Measurements from ENCODE around the gene FTSJ3.
"Not testable (repeated sequence)": the region's sequence is repeated elsewhere in the genome, so short reads cannot be mapped to it uniquely, and the experiment has no call there.

Gene FTSJ3

DNA sequence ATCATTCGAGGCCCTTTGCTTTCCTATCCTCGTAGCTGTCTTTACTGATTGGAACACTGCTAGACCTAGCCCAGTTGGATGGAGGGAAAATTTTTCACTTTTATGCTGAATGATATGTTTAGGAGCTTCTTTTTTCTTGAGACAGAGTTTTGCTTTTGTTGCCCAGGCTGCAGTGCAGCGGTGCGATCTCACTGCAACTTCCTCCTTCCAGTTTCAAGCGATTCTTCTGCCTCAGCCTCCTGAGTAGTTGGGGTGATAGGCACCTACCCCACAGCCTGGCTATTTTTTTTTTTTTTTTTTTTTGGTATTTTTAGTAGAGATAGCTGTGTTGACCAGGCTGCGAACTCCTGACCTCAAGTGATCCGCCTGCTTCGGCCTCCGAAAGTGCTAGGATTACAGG, 17.5 kb downstream of the FTSJ3 start:
- no peak overlapping the region for H3K27ac ChIP-seq
- no peak for TF ChIP-seq ZFX (IDR thresholded peaks at IDR 0.05; ENCODE audit: borderline replicate concordance)
- TF ChIP-seq, protein P1, sequence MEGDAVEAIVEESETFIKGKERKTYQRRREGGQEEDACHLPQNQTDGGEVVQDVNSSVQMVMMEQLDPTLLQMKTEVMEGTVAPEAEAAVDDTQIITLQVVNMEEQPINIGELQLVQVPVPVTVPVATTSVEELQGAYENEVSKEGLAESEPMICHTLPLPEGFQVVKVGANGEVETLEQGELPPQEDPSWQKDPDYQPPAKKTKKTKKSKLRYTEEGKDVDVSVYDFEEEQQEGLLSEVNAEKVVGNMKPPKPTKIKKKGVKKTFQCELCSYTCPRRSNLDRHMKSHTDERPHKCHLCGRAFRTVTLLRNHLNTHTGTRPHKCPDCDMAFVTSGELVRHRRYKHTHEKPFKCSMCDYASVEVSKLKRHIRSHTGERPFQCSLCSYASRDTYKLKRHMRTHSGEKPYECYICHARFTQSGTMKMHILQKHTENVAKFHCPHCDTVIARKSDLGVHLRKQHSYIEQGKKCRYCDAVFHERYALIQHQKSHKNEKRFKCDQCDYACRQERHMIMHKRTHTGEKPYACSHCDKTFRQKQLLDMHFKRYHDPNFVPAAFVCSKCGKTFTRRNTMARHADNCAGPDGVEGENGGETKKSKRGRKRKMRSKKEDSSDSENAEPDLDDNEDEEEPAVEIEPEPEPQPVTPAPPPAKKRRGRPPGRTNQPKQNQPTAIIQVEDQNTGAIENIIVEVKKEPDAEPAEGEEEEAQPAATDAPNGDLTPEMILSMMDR (IDR thresholded peaks at IDR 0.05): no peak

DNA sequence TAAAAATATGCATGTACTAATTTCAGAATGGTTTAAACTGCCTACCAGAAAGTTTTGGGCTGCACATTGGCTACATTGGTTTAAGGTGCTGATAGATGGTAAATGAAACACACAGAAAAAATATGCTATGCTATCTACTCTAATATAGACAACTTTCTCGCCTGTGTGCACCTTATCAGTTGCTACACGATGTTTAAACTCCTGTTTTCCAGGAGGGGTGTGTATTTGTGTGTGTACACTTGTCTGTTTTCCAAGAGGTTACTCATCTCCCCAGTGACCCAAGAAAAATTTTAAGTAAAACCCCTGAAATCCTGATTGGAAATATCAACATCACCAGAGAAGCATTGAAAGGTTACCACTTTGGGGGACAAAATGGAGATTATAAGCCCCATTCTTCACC, 21.9 kb downstream of the FTSJ3 start:
- TF ChIP-seq ZFX (IDR thresholded peaks at IDR 0.05; ENCODE audit: borderline replicate concordance): no peak
- H3K27ac ChIP-seq: no peak overlapping the region

DNA sequence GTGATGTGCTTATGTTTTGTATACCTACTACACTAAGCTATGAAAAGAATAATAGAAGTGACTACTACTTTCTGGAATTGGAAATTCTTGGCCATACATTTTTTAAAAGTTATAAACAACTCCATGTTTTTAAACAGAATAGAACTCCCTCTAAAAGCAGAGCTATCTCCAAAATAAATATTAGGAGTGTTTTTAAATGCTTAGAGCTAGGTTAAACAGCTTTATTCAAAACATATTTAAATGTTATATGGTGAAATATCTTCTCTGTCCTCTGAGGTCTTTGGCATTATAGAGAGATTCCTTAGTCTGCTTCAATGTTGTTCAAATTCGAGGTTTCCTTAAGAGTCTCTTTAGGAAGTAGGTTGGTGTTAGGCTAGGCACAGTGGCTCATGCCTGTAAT, 23.1 kb downstream of the FTSJ3 start:
- no peak for TF ChIP-seq ZFX (IDR thresholded peaks at IDR 0.05; ENCODE audit: borderline replicate concordance)
- TF ChIP-seq, protein P1 (IDR thresholded peaks at IDR 0.05): no peak
- no peak overlapping the region for H3K27ac ChIP-seq

DNA sequence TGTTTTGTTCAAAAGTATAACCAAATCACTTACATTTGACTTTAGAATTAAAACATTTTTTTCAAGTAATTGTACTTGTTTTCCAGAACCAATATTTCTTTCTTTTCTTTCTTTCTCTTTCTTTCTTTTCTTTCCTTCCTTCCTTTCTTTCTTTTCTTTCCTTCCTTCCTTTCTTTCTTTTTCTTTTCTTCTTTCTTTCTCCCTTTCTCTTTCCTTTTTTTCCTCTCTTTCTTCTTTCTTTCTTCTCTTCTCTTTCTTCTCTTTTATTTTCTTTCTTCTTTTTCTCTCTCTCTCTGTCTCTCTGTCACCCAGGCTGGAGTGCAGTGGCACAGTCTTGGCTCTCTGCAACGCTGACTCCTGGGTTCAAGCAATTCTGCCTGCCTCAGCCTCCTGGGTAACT, 26.7 kb downstream of the FTSJ3 start:
- TF ChIP-seq, protein P1 (IDR thresholded peaks at IDR 0.05): no peak
- TF ChIP-seq ZFX (IDR thresholded peaks at IDR 0.05; ENCODE audit: borderline replicate concordance): no peak
- H3K27ac ChIP-seq: no peak overlapping the region

DNA sequence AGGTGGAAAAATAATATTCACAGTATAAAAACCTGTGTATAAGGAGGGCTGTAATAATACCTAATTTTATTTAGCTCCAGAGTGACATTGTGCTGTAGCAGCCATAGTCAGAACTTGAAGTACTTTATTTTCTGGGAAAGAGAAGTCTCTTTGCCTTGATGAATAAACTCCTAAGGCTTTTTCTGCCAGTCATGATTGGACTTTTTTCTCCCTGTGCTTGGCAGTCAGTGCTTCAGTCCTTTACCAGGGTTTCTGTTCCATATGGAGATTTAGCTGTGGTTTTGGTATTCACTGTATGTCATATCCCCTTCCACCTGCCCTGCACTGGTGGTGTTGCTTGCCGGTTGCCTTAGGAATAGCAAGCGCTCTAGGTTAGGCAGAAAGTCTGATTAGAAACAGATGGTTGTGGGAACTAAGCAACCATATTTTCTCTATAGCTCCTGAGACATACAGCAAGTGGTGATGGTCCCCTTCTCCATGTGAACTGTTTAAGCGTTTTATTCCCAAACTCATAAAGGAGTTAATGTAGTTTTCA, 28.8 kb downstream of the FTSJ3 start:
- H3K27ac ChIP-seq: no peak overlapping the region
- no peak for TF ChIP-seq ZFX (IDR thresholded peaks at IDR 0.05; ENCODE audit: borderline replicate concordance)
- TF ChIP-seq, protein P1 (IDR thresholded peaks at IDR 0.05): no peak

DNA sequence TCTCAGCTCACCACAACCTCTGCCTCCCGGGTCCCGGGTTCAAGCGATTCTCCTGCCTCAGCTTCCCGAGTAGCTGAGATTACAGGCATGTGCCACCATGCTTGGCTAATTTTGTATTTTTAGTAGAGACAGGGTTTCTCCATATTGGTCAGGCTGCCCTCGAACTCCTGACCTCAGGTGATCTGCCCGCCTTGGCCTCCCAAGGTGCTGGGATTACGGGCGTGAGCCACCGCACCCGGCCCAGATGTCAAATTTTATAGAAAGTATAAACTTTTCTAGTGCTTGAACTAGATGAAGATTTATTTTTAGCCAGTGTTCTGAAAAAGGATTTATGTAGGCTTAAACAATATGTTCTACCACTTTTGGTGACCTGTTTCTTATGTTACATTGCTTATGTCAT, 31.1 kb downstream of the FTSJ3 start:
- not testable (repeated sequence) for H3K27ac ChIP-seq

DNA sequence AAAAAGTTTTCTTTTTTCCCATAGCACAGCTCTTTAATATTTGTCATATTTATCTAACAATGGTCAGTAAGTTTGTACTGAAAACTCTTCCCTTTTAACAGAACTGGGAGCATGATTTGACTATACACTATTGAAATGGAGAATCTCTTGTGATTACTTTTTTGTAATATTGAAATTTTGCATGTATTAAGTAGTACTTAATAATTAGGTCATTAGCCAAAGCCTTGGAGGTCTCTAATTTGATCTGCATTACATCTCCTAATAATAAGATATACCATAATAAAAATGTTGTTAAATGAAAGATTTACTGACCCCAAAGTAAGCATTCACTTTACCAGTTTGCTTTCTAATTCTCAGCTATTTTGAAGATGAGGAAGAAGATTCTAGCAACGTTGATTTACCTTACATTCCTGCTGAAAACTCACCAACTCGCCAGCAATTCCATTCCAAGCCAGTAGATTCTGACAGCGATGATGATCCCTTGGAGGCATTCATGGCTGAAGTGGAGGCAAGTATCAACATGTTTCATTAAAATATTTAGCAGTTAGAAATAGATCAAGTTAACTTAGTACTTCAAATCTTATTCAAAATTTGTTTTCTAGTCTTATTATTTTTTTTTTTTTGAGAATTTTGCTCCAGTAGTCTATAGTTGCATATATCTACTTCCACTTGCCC, 35.3 kb downstream of the FTSJ3 start:
- no peak for TF ChIP-seq ZFX (IDR thresholded peaks at IDR 0.05; ENCODE audit: borderline replicate concordance)
- TF ChIP-seq, protein P1 (IDR thresholded peaks at IDR 0.05): no peak
- no peak overlapping the region for H3K27ac ChIP-seq

DNA sequence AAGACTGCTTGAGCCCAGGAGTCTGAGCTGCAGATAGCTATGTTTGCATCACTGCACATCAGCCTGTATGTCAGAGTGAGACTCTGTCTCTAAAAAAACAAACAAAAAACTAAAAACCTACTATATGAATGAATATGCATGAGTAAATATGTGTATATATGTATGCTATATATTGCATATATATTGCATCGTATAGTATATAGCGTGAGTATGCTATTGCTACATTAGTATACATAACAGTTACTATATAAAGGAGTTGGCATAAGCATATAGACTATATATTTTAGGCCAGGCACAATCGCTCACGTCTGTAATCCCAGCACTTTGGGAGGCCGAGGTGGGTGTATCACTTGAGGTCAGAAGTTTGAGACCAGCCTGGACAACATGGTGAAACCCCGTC, 37.4 kb downstream of the FTSJ3 start:
- TF ChIP-seq, protein P1 (IDR thresholded peaks at IDR 0.05): no peak
- TF ChIP-seq ZFX (IDR thresholded peaks at IDR 0.05; ENCODE audit: borderline replicate concordance): no peak
- H3K27ac ChIP-seq: no peak overlapping the region

All from 22Rv1 (cell line).